ENCODE data around the gene LEO1.

LEO1 gene

DNA sequence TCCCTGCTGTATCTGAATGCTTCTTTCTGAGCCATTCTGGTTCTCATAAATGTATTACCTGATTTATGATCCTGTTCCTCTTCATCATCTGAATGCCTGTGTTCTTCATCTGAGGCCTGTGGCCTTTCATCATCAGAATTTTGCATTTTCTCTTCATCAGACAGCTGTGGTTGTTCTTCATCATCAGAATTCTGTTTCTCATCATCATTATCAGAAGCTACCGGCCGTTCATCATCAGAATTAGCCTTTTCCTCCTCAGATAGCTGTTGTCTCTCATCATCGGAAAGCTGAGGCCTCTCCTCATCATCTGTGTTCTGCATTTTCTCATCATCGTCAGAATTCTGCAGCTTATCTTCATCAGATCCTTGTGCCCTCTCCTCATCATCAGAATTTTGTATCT lies 5.9 kb downstream of the LEO1 start:
- TF ChIP-seq, protein P1, sequence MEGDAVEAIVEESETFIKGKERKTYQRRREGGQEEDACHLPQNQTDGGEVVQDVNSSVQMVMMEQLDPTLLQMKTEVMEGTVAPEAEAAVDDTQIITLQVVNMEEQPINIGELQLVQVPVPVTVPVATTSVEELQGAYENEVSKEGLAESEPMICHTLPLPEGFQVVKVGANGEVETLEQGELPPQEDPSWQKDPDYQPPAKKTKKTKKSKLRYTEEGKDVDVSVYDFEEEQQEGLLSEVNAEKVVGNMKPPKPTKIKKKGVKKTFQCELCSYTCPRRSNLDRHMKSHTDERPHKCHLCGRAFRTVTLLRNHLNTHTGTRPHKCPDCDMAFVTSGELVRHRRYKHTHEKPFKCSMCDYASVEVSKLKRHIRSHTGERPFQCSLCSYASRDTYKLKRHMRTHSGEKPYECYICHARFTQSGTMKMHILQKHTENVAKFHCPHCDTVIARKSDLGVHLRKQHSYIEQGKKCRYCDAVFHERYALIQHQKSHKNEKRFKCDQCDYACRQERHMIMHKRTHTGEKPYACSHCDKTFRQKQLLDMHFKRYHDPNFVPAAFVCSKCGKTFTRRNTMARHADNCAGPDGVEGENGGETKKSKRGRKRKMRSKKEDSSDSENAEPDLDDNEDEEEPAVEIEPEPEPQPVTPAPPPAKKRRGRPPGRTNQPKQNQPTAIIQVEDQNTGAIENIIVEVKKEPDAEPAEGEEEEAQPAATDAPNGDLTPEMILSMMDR (conservative IDR thresholded peaks at IDR 0.05; ENCODE audit: control insufficient read depth, insufficient read depth, low read depth, low read length) = no peak
- no peak overlapping the region for H3K4me3 ChIP-seq (ENCODE audit: control insufficient read depth, low read depth, low read length)
- no peak for DNase-seq (ENCODE audit: low read depth)

DNA sequence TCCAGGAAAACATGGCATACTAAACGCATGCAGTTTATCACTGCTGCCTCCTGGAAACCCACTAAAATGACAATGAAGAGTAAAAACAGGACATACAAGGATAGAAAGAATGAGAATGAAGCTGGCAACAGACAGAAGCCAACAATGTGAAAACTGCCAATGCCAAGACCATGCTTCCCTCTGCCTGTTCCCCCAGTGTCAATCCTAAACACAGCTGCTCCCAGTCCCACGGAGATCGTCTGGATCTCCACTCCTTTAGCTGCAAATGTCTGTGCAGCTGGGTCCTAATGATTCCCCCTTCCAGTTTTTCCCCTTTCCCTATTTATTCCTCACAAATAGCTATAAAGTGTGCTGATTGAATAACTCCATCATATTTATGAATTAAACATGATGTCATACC lies 16.1 kb downstream of the LEO1 start:
- no peak for DNase-seq (ENCODE audit: low read depth)
- no peak overlapping the region for H3K4me3 ChIP-seq (ENCODE audit: control insufficient read depth, low read depth, low read length)
- TF ChIP-seq, protein P1 (conservative IDR thresholded peaks at IDR 0.05; ENCODE audit: control insufficient read depth, insufficient read depth, low read depth, low read length) = no peak

DNA sequence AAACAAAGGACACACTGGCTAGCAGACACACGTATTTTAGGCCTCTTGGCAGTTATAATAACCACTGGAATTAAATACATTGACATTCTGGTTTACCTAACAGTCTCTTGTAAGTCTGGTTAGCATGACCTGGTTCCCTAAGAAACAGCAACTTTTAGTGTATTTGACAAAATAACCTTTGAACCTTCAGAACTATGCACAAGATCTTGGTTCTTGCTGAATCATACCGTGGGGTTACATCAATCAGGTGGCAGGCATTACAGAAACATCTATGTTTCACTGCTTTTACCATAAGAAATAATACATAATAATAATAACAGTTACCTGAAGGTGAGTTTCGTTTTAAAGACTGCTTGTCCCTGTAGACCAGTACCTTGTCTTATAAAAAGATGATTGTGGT lies 18.8 kb downstream of the LEO1 start:
- H3K4me3 ChIP-seq (ENCODE audit: control insufficient read depth, low read depth, low read length) = no peak overlapping the region
- TF ChIP-seq, protein P1 (conservative IDR thresholded peaks at IDR 0.05; ENCODE audit: control insufficient read depth, insufficient read depth, low read depth, low read length) = no peak
- DNase-seq (ENCODE audit: low read depth) = no peak

DNA sequence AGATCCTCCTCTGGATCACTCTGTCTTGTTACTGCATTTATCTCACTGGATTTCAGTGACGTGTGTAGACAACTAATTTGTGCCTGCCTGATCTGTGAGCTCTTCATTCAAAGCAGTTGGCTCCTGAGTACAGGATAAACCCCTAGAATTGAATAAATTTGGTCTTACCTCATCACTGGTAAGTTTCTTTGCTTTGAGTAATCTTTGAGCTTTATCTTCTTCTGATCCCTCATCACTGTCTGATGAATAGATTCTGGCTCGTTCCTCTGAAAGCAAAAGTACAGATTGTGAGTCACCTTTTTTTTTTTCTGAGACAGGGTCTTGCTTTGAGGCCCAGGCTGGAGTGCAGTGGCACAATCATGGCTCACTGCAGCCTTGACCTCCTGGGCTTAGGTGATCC lies 24.5 kb downstream of the LEO1 start:
- DNase-seq (ENCODE audit: low read depth) = peak; percentile 26
- TF ChIP-seq, protein P1 (conservative IDR thresholded peaks at IDR 0.05; ENCODE audit: control insufficient read depth, insufficient read depth, low read depth, low read length) = no peak
- H3K4me3 ChIP-seq (ENCODE audit: control insufficient read depth, low read depth, low read length) = no peak overlapping the region

DNA sequence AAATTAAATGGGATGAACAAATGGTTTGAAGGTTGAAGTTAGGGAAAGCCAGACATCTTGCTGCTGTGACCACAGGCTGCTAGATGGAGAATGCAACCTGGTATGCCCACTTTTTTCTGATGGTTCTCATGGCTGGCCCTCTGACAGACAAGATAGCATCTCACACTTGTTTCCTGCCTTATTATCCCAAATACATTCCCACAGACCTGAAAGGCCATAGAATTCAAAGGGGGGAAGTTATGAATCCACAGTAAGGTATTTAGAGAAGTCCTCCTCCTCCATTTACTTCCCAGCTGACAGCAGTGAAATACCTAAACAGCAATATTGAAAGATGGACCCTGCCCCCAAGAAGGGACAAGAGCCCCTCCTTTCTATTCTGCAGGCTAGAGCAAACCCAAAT lies 32.4 kb downstream of the LEO1 start:
- H3K4me3 ChIP-seq (ENCODE audit: control insufficient read depth, low read depth, low read length) = no peak overlapping the region
- DNase-seq (ENCODE audit: low read depth) = no peak
- TF ChIP-seq, protein P1 (conservative IDR thresholded peaks at IDR 0.05; ENCODE audit: control insufficient read depth, insufficient read depth, low read depth, low read length) = no peak

DNA sequence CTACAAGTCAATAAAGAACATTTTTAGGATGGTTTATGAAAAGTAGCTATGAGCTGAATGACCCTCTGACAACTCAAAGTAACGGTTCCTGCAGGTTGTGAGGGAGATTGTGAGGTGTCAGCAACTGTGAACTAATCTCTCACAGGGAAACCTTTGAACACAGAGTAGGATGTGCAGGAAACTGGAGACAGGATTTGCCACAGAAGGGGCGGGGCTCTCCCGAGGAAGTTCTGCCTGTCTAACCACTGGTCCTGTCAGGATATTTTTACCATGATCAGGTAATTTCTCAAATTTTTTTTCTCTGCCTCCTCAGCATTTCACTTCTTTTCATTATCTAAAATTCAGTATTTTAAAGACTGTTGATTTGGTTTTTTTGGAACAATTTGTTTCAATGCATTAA lies 33.3 kb downstream of the LEO1 start:
- no peak for DNase-seq (ENCODE audit: low read depth)
- no peak overlapping the region for H3K4me3 ChIP-seq (ENCODE audit: control insufficient read depth, low read depth, low read length)
- TF ChIP-seq, protein P1 (conservative IDR thresholded peaks at IDR 0.05; ENCODE audit: control insufficient read depth, insufficient read depth, low read depth, low read length) = no peak

DNA sequence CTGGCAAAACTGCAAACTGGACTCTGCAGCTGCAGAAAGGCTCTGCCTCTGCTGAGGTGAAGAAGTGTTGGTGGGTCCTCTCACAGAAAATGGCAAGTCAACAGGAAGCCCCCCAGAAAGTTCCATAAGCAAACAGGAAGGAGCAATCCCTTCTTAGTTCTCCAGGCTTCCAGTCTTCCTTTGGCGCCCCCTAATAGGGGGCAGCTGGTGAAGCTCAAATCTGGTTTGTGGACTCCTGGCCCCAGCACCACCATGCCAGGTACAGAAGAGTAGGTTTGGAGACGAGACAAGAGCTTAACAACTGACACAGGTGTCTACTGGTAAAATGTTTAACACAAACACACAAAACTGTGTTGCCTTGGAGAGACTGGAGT lies 35.5 kb downstream of the LEO1 start:
- H3K4me3 ChIP-seq (ENCODE audit: control insufficient read depth, low read depth, low read length) = no peak overlapping the region
- no peak for DNase-seq (ENCODE audit: low read depth)
- TF ChIP-seq, protein P1 (conservative IDR thresholded peaks at IDR 0.05; ENCODE audit: control insufficient read depth, insufficient read depth, low read depth, low read length) = no peak

All from fibroblast of mammary gland (primary cell).